CD4-positive, alpha-beta T cell treated with Interleukin-6 at 100 ng/mL for 8 hours (primary cell): ENCODE measurements around the gene STMND1.

Source experiments
- DNase-seq: peaks from one replicate; pipeline ENCODE4 v3.0.0-alpha.2; 2020; ENCODE audit warnings: mixed read lengths, low spot score

Gene STMND1

DNA sequence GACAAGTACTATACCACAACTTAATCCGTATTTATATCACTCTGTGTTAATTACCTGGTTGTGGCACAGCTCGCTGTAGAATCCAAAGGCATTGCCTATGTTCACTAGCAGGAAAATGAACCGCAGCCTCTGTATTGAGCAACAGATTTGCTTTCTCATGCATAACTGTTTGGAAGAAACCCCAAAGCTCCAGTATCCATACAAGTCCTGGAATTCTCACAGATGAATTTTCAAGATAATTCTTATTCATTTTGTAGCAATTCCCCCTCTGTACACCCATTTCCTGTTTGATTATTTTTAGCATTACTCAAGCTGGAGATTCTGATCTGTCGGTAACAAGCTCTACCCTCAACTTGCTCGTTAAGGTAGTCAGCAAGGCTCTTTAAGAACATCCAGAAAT is 63.5 kb downstream of the STMND1 start:
- DNase-seq, result no peak

GRCh38 chr6:17167327-17167979 is 65.6 kb downstream of the STMND1 start:
- no peak for DNase-seq

DNA sequence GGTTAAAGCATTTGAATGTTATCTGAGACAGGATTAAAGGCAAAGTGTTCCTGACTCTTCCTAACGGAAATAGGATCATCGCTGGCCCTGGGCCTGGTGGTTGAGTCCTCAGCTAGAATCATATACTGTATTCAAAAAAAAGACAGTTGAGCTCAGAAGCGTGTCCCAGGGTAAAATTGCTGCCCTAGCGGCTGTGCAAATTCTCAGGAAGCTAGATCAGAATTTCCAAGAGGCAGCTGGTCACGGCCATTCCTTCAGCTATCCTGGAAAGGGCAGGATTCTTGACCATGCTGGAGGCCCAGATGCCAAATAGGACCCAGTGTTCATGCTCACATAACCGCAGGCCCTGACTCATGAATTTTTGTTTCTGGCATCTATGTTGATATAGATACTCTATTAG is 67.4 kb downstream of the STMND1 start:
- DNase-seq, result no peak

DNA sequence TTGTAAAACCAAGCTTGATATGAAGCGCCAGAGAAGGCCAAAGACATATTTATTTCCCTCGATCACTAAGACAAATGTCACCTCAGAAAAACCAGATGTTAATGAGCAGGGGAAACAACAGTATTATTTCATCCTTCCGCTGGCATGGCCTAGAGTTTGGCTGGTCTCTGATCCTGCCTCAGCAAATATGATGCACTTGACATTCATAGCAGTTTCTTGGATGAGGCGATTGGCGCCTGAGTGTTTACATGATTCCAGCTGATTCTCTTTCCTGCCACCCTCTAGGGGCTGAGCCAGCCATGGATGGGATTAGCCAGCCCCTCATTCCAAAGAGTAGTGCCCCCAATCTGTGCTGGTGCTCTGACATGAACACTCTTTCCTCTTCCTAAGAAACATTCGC is 67.9 kb downstream of the STMND1 start:
- no peak for DNase-seq

DNA sequence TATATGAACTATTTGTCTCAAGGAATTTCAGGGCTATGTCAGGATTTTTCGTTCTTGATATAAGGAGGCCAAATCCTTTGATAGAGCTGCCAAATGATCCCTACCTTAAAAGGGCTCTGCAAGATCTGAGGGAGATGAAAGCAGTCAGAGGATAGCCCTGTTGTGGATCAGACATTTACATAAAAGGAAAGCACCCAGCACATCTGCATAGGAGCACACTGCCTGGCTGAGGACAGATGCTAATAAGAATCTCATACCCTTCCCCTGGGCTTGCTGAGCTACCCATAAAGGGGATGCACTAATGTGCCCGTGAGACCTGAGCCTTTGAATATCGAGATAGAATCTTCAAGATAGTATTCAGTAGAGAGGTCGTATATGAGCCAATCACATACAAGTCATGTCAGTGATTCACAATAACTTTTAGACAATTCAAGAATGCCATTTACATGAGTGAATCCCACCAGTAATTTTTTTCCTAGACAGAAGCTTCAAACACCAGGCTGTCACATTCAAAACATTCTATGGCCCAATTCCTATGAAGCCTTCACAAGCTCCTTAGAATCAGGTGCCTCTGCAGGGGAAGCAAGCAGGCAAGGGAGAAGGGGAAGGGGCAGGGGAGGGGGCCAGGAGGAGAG is 71.1 kb downstream of the STMND1 start:
- DNase-seq, result no peak

GRCh38 chr6:17178326-17178725 is 76.5 kb downstream of the STMND1 start:
- DNase-seq, result no peak

DNA sequence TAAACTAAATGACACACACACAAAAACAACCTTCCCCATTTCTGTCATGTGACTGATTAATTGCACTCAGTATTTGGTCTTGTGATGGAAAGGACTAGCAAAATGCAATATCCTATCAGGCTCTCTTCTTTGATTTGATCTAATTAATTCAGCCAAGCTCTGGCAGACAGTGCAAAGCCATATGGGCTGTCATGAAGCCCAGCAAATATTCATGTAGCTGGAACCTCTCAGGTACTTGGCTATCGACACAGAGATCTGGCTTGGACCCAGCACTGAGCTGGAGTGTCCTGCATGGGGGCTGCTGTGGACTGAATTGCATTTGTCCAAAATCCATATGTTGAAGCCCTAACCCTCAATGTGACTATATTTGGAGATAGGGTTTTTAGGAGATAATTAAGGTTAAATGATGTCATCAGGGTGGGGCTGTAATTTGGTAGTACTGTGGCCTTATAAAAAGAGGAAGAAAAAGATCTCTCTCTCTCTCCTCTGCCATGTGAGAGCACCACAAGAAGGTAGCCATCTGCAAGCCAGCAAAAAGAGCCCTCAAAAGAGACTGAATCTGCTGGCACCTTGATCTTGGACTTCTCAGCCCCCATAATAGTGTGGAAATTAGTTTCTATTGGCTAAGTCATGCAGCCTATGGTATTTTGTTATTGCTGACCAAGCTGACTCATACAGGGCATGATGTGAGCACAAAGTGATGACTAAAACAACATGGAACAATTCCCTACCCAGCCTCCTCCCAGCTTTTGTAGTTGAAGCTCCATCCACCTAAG is 77.1 kb downstream of the STMND1 start:
- no peak for DNase-seq

DNA sequence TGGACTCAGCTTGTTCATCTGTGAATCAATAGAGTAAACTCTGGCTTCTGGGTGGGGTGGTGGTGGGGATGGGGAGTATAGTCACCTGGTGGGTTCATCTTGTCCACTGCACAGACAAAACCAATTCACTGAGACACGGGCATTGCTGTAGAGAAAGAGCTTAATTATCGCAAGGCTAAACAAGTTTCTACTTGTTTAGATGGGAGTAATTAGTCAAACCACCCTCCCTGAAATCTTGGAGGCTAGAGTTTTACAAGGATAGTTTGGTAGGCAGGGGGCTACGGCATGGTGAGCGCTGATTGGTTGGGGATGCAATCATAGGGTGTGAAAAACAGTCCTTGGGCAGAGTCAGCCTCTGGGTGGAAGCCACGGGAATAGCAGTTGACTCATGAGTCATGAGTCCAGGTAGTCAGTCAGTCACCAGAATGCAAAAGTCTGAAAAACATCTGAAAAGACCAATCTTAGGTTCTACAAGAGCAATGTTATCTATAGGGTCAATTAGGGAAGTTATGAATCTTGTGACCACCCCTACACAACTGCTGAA is 77.8 kb downstream of the STMND1 start:
- DNase-seq, result no peak
